K562 (cell line): ENCODE results near the gene KCTD13. TPM values are rescaled to one million over a fixed set of nuclear protein-coding genes. Genes with fewer than 3 reads are reported as not detected.

Experiments
- ATAC-seq: fragments of 200-7000 bp; cut with Tn5 transposase; 3 replicates; pipeline ENCODE4 v1.9.1; 2020; ENCODE audit warnings: moderate library complexity
- BruUV-seq: library from RNA; stranded (reverse); fragments of 400-500 nt; replicated peaks from 2 replicates; lab custom pipeline; 2021; lab: Mats Ljungman, UMichigan
- CTCF ChIA-PET: fragments of 300-600 bp; formaldehyde crosslinking; extraction: SDS; loops from one replicate; lab custom pipeline; 2021; ENCODE audit warnings: low intra/inter-chr PET ratio; lab: Yijun Ruan, JAX
- POLR2A ChIA-PET: fragments of 300-600, 350-650 bp; sonication (Branson Sonifier 250); formaldehyde crosslinking; extraction: SDS; loops from one replicate; lab custom pipeline; 2021; ENCODE audit warnings: antibody characterized with exemption, inconsistent platforms; lab: Yijun Ruan, JAX
- DNase-seq, 4 experiments: peaks; one replicate each; pipeline versions ENCODE4 v3.0.0 to v3.0.0-alpha.2; 2011 to 2018; ENCODE audit warnings: low spot score in 3 of 4, mixed read lengths in 3 of 4; ENCODE audit errors: extremely low read depth in 1 of 4
- FAIRE-seq: peaks from 2 replicates; lab custom pipeline; 2011; peaks lifted over from hg19 to GRCh38; lab: Jason Lieb, UNC
- H2AFZ ChIP-seq: 2 replicates; pipeline ENCODE4 v1.6.0; 2011; ENCODE audit warnings: low read depth, low read length, control low read depth, inconsistent platforms
- H3K27ac ChIP-seq: fragments of 200-600 bp; 3 replicates; pipeline ENCODE4 v1.8.0; 2011; ENCODE audit warnings: low read depth, mild to moderate bottlenecking, control low read depth, inconsistent platforms, low read length, moderate library complexity, mixed read lengths; ENCODE audit errors: extremely low read depth
- H3K27me3 ChIP-seq, 2 experiments: fragments of 300-600 bp in 1 of 2; 2 replicates in 1 of 2; 3 replicates in 1 of 2; pipeline versions ENCODE4 v1.6.0 to v1.8.0; 2011; ENCODE audit warnings: inconsistent platforms in 2 of 2, low read length in 2 of 2, mild to moderate bottlenecking in 1 of 2, mixed read lengths in 1 of 2, moderate library complexity in 1 of 2; ENCODE audit not compliant: control insufficient read depth in 2 of 2, insufficient read depth in 2 of 2
- H3K36me3 ChIP-seq: fragments of 300-600 bp; 3 replicates; pipeline ENCODE4 v1.8.0; 2011; ENCODE audit warnings: mild to moderate bottlenecking, low read length, inconsistent platforms; ENCODE audit not compliant: control insufficient read depth, insufficient read depth
- H3K4me1 ChIP-seq, 2 experiments: fragments of 200-600 bp in 1 of 2; replicated peaks in 1 of 2; 2 replicates in 1 of 2; 3 replicates in 1 of 2; pipeline versions ENCODE4 v1.5.1 to v1.8.0; 2011; ENCODE audit warnings: inconsistent platforms in 2 of 2, low read length in 2 of 2, mild to moderate bottlenecking in 1 of 2, mixed read lengths in 1 of 2, moderate library complexity in 1 of 2; ENCODE audit not compliant: control insufficient read depth in 2 of 2, insufficient read depth in 2 of 2
- H3K4me2 ChIP-seq: 2 replicates; pipeline ENCODE4 v1.6.1; 2011; ENCODE audit warnings: low read length, control low read depth, inconsistent platforms, mixed read lengths; ENCODE audit not compliant: insufficient read depth
- H3K4me3 ChIP-seq: fragments of 200-600 bp; sonication (generic), shearing (Covaris generic); 2 replicates; pipeline ENCODE4 v1.5.1; 2016; ENCODE audit warnings: control low read depth, inconsistent platforms
- H3K79me2 ChIP-seq: fragments of 200-600 bp; 3 replicates; pipeline ENCODE4 v1.8.0; 2011; ENCODE audit warnings: low read length, inconsistent platforms; ENCODE audit not compliant: control insufficient read depth, insufficient read depth
- H3K9ac ChIP-seq, 2 experiments: 2 replicates each; pipeline versions ENCODE4 v1.6.0 to v1.6.1; 2011; ENCODE audit warnings: low read depth in 2 of 2, low read length in 2 of 2, control low read depth in 1 of 2, inconsistent platforms in 1 of 2, mild to moderate bottlenecking in 1 of 2, mixed read lengths in 1 of 2; ENCODE audit not compliant: insufficient read depth in 1 of 2
- H3K9me1 ChIP-seq: one replicate; pipeline ENCODE4 v1.6.0; 2011; ENCODE audit warnings: inconsistent platforms, mild to moderate bottlenecking, low read length, moderate library complexity; ENCODE audit not compliant: control insufficient read depth, insufficient read depth
- H3K9me3 ChIP-seq: replicated peaks from 2 replicates; pipeline ENCODE4 v1.5.1; 2011; ENCODE audit warnings: low read depth, low read length, inconsistent platforms; ENCODE audit not compliant: control insufficient read depth, insufficient read depth
- H4K20me1 ChIP-seq: replicated peaks from 2 replicates; pipeline ENCODE4 v1.6.1; 2011; ENCODE audit warnings: low read length, inconsistent platforms, mixed read lengths; ENCODE audit not compliant: control insufficient read depth, insufficient read depth
- HDGF ChIP-seq: fragments of 450-650 bp; IDR thresholded peaks from 2 replicates; pipeline ENCODE4 v1.6.1; 2016
- KHSRP ChIP-seq: fragments of 450-650 bp; IDR thresholded peaks from 2 replicates; pipeline ENCODE4 v1.6.1; 2017
- NKRF ChIP-seq: fragments of 450-650 bp; IDR thresholded peaks from 2 replicates; pipeline ENCODE4 v1.6.1; 2016; ENCODE audit warnings: borderline replicate concordance
- RNF2 ChIP-seq: sonication (generic); IDR thresholded peaks from 2 replicates; pipeline ENCODE4 v1.6.1; 2016
- SMARCA5 ChIP-seq: fragments of 450-650 bp; IDR thresholded peaks from 2 replicates; pipeline ENCODE4 v1.6.1; 2016
- ZNF318 ChIP-seq, 2 experiments: fragments of 450-650 bp; IDR thresholded peaks; 2 replicates each; pipeline ENCODE4 v1.6.1; 2016; ENCODE audit warnings: mild to moderate bottlenecking in 2 of 2, borderline replicate concordance in 1 of 2, low read depth in 1 of 2, moderate library complexity in 1 of 2
- WGBS: fragments of 100-300 bp; shearing (Covaris generic); methylation state at CpG from one replicate; pipeline ENCODE4 v1.1.6; 2016; ENCODE audit warnings: low coverage, mixed read lengths; ENCODE audit not compliant: insufficient coverage; ENCODE audit errors: missing lambda C conversion rate; 5-methylcytosine and 5-hydroxymethylcytosine counted together
- in situ Hi-C: fragments of 300-500 bp; cut with MboI; formaldehyde crosslinking; loops from 4 replicates; pipeline ENCODE4 v1.15.0; 2018; ENCODE audit warnings: inconsistent platforms, mixed read lengths
- intact Hi-C: fragments of 100-400 bp; cut with micrococcal nuclease; formaldehyde crosslinking; loops from 2 replicates; pipeline ENCODE4 v1.14.2; 2022
- polyA plus RNA-seq, 8 experiments: library from polyadenylated mRNA; depleted of rRNA in 4 of 8; stranded (reverse) in 5 of 8; unstranded in 3 of 8; fragments of >200 nt; fragmentation: Nextera tagmentation in 2 of 8; fragmentation: Illumina TruSeq in 1 of 8; extraction: Ambion mirVana in 2 of 8; extraction: Trizol in 1 of 8; gene quantifications; 2 replicates each; pipeline versions ENCODE4 v1.2.1 to v1.2.3, GENCODE V29; 2011 to 2014; ENCODE audit warnings: inconsistent platforms in 1 of 8, missing spikeins in 1 of 8
- total RNA-seq, 7 experiments: library from RNA; depleted of rRNA in 6 of 7; stranded (reverse); fragments of >200 nt in 6 of 7; fragmentation: Illumina TruSeq in 2 of 7; extraction: Trizol in 2 of 7; gene quantifications; 2 replicates each; pipeline versions ENCODE4 v1.2.1 to v1.2.3, GENCODE V29; 2011 to 2021; ENCODE audit warnings: low replicate concordance in 1 of 7

The KCTD13 gene
- total and polyA plus RNA-seq, 9 of the 15 experiments (the other 6 are each of a cell fraction or from before 2014, with no cell fraction given) = 1.0 to 20.6 (median 9.8) TPM

- Histone ChIP-seq H3K4me3 (peak overlapping the region; percentile 7; the same call in 1 of the 2 replicates), H3K9me1 (no peaks in the 10 kb centered on the region), H4K20me1 (peaks cover 5% of the 10 kb centered on the region; the same call in 1 of the 2 replicates), H3K27ac (peak overlapping the region; percentile 86), H3K4me2 (peak overlapping the region; percentile 71), H3K79me2 (no peaks in the 10 kb centered on the region), H2AFZ (peak overlapping the region; percentile 20), H3K9ac (peak overlapping the region in 1 of 2 experiments; percentile 49; a peak in 2 of 4 replicates), H3K36me3 (no peaks in the 10 kb centered on the region), H3K4me1 (peaks cover 18 to 36% of the 10 kb centered on the region in 2 experiments), H3K9me3 (peaks cover 7% of the 10 kb centered on the region), H3K27me3 (no peaks in the 10 kb centered on the region)
- ATAC-seq (peak; percentile 89), DNase-seq (peak; percentile 62 to 83 (median 75)), FAIRE-seq (no peak)
- ChIA-PET POLR2A (interaction anchor here (0.6 to 3.9 kb wide), 11 partner anchors 8 to 114 kb away, joined by 3 to 17 read pairs (median 4); partner anchors contain the start of genes KCTD13, TAOK2 and TMEM219), CTCF (interaction anchor here (0.7 kb wide), 1 partner anchor 98 kb away, joined by 3 read pairs; no protein-coding TSS in a partner anchor)
- BruUV-seq = no TSS peak
- in situ Hi-C loops = no loop called here
- WGBS = 5% methylated on average over 11 of the region's 11 CpGs
- intact Hi-C loops = loop anchor here (1.0 kb wide), 2 partner anchors 18 to 29 kb away; partner anchors contain the start of genes KCTD13 and TAOK2
- TF ChIP-seq RNF2 (0 out of 2 replicates have a peak, but pooled peaks have one; percentile 12), SMARCA5 (peak; percentile 98), ZNF318 (IDR thresholded peaks at IDR 0.05; ENCODE audit: borderline replicate concordance in 1 of 2, low read depth in 1 of 2) (0 out of 4 replicates have a peak, but pooled peaks of 1 of the 2 experiments have one; percentile 4), NKRF (peak; percentile 66), KHSRP (no peak), HDGF (peak; percentile 85)
Measured at GRCh38 chr16:29943846-29944799, 18.1 kb upstream of the KCTD13 start.
